C4-2B (cell line): ENCODE data around the gene SLC13A1.

Source experiments
- ZFX ChIP-seq: fragments of 450-650 bp; IDR thresholded peaks from 2 replicates; pipeline ENCODE4 v1.6.1; 2017
- TF ChIP-seq, protein P1 (sequence below): fragments of 450-650 bp; conservative IDR thresholded peaks from 2 replicates; pipeline ENCODE4 v1.5.1; 2017; ENCODE audit warnings: mild to moderate bottlenecking

DNA sequence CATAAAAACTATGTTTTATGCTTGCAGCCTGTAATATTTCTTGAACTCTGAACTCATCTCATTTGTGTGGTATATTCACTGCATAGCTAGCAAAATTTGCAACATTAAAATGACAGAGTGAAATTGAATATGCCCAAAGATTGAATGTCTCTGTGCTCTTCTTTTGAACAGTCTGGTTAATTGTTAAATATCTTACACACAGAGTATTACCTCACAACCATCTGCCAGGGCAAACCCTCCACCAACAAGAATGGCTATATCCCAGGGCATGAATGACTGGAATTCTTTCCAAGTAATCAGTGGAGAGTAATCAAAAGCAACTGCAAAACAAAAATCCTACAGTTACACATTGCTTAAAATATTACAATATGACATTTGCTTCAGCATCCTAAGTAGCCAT is 76.9 kb downstream of the SLC13A1 start:
- TF ChIP-seq, protein P1, sequence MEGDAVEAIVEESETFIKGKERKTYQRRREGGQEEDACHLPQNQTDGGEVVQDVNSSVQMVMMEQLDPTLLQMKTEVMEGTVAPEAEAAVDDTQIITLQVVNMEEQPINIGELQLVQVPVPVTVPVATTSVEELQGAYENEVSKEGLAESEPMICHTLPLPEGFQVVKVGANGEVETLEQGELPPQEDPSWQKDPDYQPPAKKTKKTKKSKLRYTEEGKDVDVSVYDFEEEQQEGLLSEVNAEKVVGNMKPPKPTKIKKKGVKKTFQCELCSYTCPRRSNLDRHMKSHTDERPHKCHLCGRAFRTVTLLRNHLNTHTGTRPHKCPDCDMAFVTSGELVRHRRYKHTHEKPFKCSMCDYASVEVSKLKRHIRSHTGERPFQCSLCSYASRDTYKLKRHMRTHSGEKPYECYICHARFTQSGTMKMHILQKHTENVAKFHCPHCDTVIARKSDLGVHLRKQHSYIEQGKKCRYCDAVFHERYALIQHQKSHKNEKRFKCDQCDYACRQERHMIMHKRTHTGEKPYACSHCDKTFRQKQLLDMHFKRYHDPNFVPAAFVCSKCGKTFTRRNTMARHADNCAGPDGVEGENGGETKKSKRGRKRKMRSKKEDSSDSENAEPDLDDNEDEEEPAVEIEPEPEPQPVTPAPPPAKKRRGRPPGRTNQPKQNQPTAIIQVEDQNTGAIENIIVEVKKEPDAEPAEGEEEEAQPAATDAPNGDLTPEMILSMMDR = no peak
- no peak for TF ChIP-seq ZFX
